Endodermal cell (in vitro differentiated cells): ENCODE data around the gene KCNJ11. TPM values are rescaled to one million over a fixed set of nuclear protein-coding genes. Genes with fewer than 3 reads are reported as not detected.

Experiments used
- DNase-seq: peaks from one replicate; pipeline ENCODE4 v3.0.0-alpha.2; 2017
- H3K27ac ChIP-seq: 2 replicates; pipeline ENCODE4 v1.5.1; 2013; ENCODE audit warnings: mild to moderate bottlenecking, low read depth, low read length, moderate library complexity
- H3K27me3 ChIP-seq: 2 replicates; pipeline ENCODE4 v1.6.1; 2013; ENCODE audit warnings: mild to moderate bottlenecking, low read length, moderate library complexity; ENCODE audit not compliant: insufficient read depth, control insufficient read depth, poor library complexity, severe bottlenecking
- H3K36me3 ChIP-seq: 2 replicates; pipeline ENCODE4 v1.7.0; 2013; ENCODE audit warnings: mild to moderate bottlenecking, low read length, moderate library complexity; ENCODE audit not compliant: control insufficient read depth, insufficient read depth
- H3K4me1 ChIP-seq: one replicate; pipeline ENCODE4 v1.7.0; 2013; ENCODE audit warnings: low read length; ENCODE audit not compliant: control insufficient read depth, insufficient read depth
- H3K4me3 ChIP-seq: 2 replicates; pipeline ENCODE4 v1.5.1; 2013; ENCODE audit warnings: mild to moderate bottlenecking, low read length, moderate library complexity
- H3K9ac ChIP-seq: 2 replicates; pipeline ENCODE4 v1.6.1; 2013; ENCODE audit warnings: mild to moderate bottlenecking, low read length, moderate library complexity; ENCODE audit not compliant: poor library complexity, severe bottlenecking; ENCODE audit errors: extremely low read depth
- H3K9me3 ChIP-seq: 2 replicates; pipeline ENCODE4 v1.6.1; 2013; ENCODE audit warnings: mild to moderate bottlenecking, low read length, moderate library complexity; ENCODE audit not compliant: control insufficient read depth
- H3K27ac Mint-ChIP-seq: 2 replicates; pipeline ENCODE4 v1.8.0; 2020; ENCODE audit warnings: mixed read lengths
- H3K27me3 Mint-ChIP-seq: 2 replicates; pipeline ENCODE4 v1.8.0; 2021; ENCODE audit warnings: mild to moderate bottlenecking, mixed read lengths; ENCODE audit not compliant: insufficient read depth
- H3K36me3 Mint-ChIP-seq: 2 replicates; pipeline ENCODE4 v1.8.0; 2020; ENCODE audit warnings: low read depth, mixed read lengths
- H3K4me1 Mint-ChIP-seq: 2 replicates; pipeline ENCODE4 v1.8.0; 2020; ENCODE audit warnings: mixed read lengths
- H3K4me3 Mint-ChIP-seq: 2 replicates; pipeline ENCODE4 v1.8.0; 2020; ENCODE audit warnings: mild to moderate bottlenecking, moderate library complexity, mixed read lengths
- H3K9me3 Mint-ChIP-seq: 2 replicates; pipeline ENCODE4 v1.8.0; 2020; ENCODE audit warnings: mild to moderate bottlenecking, mixed read lengths
- WGBS, 2 experiments: methylation state at CpG; one replicate each; pipeline versions ENCODE4 v1.1.5 to v1.1.7; 2013; ENCODE audit warnings: missing lambda C conversion rate in 2 of 2, mixed read lengths in 1 of 2; ENCODE audit not compliant: insufficient coverage in 1 of 2, insufficient read length in 1 of 2; 5-methylcytosine and 5-hydroxymethylcytosine counted together
- total RNA-seq, 2 donors: library from RNA; stranded (reverse); fragmentation: NEBNext Ultra II Directional in 1 of 2; extraction: Animal tissue kit (Norgen Biotek cat#: 25700) in 1 of 2; gene quantifications; 2 replicates in 1 of 2; 3 replicates in 1 of 2; pipeline ENCODE4 v1.2.1, GENCODE V29; 2021
- TF ChIP-seq, protein P1 (sequence below): fragments of 200-600 bp; sonication (generic); conservative IDR thresholded peaks from 2 replicates; pipeline ENCODE4 v1.5.0; 2021; ENCODE audit warnings: antibody characterized with exemption, mild to moderate bottlenecking

Gene KCNJ11
- total RNA-seq, 2 donors from 2014 or later = 2.2 to 5.3 TPM

GRCh38 chr11:17383461-17383860, 5.0 kb downstream of the KCNJ11 start:
- no peak overlapping the region for H3K27ac ChIP-seq
- H3K9me3 Mint-ChIP-seq = peaks cover 9% of the 10 kb centered on the region
- H3K9ac ChIP-seq = no peak overlapping the region
- no peaks in the 10 kb centered on the region for H3K4me1 Mint-ChIP-seq
- H3K27me3 Mint-ChIP-seq = peaks cover 15% of the 10 kb centered on the region
- TF ChIP-seq, protein P1, sequence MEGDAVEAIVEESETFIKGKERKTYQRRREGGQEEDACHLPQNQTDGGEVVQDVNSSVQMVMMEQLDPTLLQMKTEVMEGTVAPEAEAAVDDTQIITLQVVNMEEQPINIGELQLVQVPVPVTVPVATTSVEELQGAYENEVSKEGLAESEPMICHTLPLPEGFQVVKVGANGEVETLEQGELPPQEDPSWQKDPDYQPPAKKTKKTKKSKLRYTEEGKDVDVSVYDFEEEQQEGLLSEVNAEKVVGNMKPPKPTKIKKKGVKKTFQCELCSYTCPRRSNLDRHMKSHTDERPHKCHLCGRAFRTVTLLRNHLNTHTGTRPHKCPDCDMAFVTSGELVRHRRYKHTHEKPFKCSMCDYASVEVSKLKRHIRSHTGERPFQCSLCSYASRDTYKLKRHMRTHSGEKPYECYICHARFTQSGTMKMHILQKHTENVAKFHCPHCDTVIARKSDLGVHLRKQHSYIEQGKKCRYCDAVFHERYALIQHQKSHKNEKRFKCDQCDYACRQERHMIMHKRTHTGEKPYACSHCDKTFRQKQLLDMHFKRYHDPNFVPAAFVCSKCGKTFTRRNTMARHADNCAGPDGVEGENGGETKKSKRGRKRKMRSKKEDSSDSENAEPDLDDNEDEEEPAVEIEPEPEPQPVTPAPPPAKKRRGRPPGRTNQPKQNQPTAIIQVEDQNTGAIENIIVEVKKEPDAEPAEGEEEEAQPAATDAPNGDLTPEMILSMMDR = no peak
- H3K27me3 ChIP-seq = peaks cover 10% of the 10 kb centered on the region
- 92% methylated on average over 1 of the region's 1 CpG; no CpG with 5 or more reads in 1 of the 2 experiments for WGBS, 2 experiments
- H3K4me3 ChIP-seq = no peak overlapping the region
- H3K27ac Mint-ChIP-seq = no peak overlapping the region
- no peak overlapping the region for H3K4me3 Mint-ChIP-seq
- no peaks in the 10 kb centered on the region for H3K9me3 ChIP-seq
- no peak for DNase-seq
- H3K36me3 ChIP-seq = no peaks in the 10 kb centered on the region
- no peaks in the 10 kb centered on the region for H3K36me3 Mint-ChIP-seq
- H3K4me1 ChIP-seq = no peaks in the 10 kb centered on the region

DNA sequence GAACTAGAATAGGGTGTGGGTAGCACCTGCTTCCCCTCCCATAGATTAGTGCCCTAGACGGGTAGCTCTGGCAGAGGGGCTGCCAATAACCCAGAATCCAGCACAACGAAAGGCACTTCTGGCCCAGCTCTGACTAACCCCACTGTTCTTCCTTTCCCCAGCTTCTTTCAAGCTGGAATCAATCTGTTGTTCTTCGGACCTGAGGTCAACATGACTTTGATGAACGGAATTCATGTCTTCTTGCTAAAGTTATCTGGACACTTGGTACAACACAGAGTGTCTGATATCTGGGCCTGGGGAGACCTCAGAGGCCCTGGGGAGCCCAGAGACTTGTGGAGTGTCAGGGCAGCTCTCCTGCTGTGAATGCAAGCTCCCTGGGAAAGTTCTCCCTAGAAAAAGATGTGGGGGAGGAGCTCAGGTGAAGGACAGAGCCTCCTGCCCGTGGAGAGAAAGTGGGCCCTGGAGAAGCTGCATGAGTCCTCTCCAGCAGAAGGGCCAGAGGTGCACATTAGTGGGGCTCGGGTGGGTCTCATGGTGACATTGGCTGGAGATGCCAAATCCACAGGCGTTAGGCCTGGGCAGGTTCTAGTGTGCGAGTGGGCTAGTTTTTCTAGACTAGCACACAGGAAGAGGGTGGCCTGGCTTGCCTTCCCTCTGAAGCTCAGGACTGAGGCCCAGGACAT, 6.3 kb downstream of the KCNJ11 start:
- WGBS, 2 experiments = 84 to 87% methylated on average over 8 of the region's 8 CpGs
- Histone ChIP-seq H3K27ac (no peak overlapping the region), H3K4me1 (no peaks in the 10 kb centered on the region), H3K9me3 (no peaks in the 10 kb centered on the region), H3K27me3 (no peaks in the 10 kb centered on the region), H3K9ac (no peak overlapping the region), H3K4me3 (no peak overlapping the region), H3K36me3 (no peaks in the 10 kb centered on the region)
- Mint-ChIP-seq H3K9me3 (peaks cover 18% of the 10 kb centered on the region), H3K4me1 (no peaks in the 10 kb centered on the region), H3K36me3 (no peaks in the 10 kb centered on the region), H3K27me3 (peaks cover 6% of the 10 kb centered on the region), H3K4me3 (no peak overlapping the region), H3K27ac (no peak overlapping the region)
- TF ChIP-seq, protein P1 = no peak
- DNase-seq = no peak

DNA sequence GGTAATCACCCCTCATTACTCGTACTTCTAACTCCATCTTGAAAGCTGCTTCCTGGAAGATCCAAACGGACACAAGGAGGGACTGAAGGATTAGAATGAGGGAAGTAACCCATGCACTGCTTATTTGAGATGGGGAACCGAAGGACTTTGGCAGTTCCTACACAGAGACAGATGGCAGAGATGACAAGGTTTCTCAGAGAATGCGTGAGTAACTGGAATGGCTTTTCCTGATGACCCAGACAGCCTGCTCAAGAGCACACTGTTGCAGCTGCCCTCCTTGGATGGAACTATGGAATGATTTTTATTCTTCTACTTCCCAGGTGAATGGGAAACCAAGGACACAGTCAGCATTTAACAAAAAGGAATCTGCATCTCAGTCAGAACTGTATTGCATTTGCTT, 7.3 kb downstream of the KCNJ11 start:
- no peak overlapping the region for H3K27ac Mint-ChIP-seq
- H3K4me1 Mint-ChIP-seq = no peaks in the 10 kb centered on the region
- WGBS, 2 experiments = 75 to 84% methylated on average over 3 to 4 of the region's 4 CpGs
- TF ChIP-seq, protein P1 = no peak
- H3K27ac ChIP-seq = no peak overlapping the region
- no peaks in the 10 kb centered on the region for H3K36me3 Mint-ChIP-seq
- H3K27me3 Mint-ChIP-seq = peaks cover 2% of the 10 kb centered on the region
- DNase-seq = no peak
- H3K9me3 ChIP-seq = no peaks in the 10 kb centered on the region
- H3K27me3 ChIP-seq = no peaks in the 10 kb centered on the region
- no peak overlapping the region for H3K4me3 Mint-ChIP-seq
- H3K4me3 ChIP-seq = no peak overlapping the region
- H3K9ac ChIP-seq = no peak overlapping the region
- H3K36me3 ChIP-seq = no peaks in the 10 kb centered on the region
- H3K9me3 Mint-ChIP-seq = peaks cover 18% of the 10 kb centered on the region
- no peaks in the 10 kb centered on the region for H3K4me1 ChIP-seq
